DND-41 (cell line): ENCODE results near the gene PNMA1.
"Not testable (repeated sequence)": the region's sequence is repeated elsewhere in the genome, so short reads cannot be mapped to it uniquely, and the experiment has no call there.

Source experiments
- ATAC-seq: fragments of 200-7000 bp; cut with Tn5 transposase; 3 replicates; pipeline ENCODE4 v1.9.1; 2021; ENCODE audit warnings: low read depth; ENCODE audit not compliant: insufficient read depth
- DNase-seq: peaks from one replicate; pipeline ENCODE4 v3.0.0-alpha.2; 2020
- H2AFZ ChIP-seq: 2 replicates; pipeline ENCODE4 v1.6.0; 2012; ENCODE audit warnings: low read depth, low read length
- H3K27ac ChIP-seq: 2 replicates; pipeline ENCODE4 v1.5.1; 2012; ENCODE audit warnings: low read length, inconsistent platforms
- H3K27me3 ChIP-seq: fragments of 200-600 bp; sonication (generic); 2 replicates; pipeline ENCODE4 v1.6.0; 2012; ENCODE audit warnings: low read length, mild to moderate bottlenecking, inconsistent platforms; ENCODE audit not compliant: insufficient read depth, poor library complexity
- H3K36me3 ChIP-seq: 2 replicates; pipeline ENCODE4 v1.5.1; 2012; ENCODE audit warnings: low read length, inconsistent platforms; ENCODE audit not compliant: insufficient read depth
- H3K4me1 ChIP-seq: 2 replicates; pipeline ENCODE4 v1.5.1; 2012; ENCODE audit warnings: mild to moderate bottlenecking, low read length; ENCODE audit not compliant: insufficient read depth
- H3K4me2 ChIP-seq: 2 replicates; pipeline ENCODE4 v1.6.0; 2012; ENCODE audit warnings: mild to moderate bottlenecking, moderate library complexity, low read length, inconsistent platforms; ENCODE audit not compliant: insufficient read depth
- H3K4me3 ChIP-seq, 2 experiments: fragments of 200-600 bp in 1 of 2; shearing (Covaris generic) in 1 of 2; 2 replicates each; pipeline ENCODE4 v1.5.1; 2012 to 2016; ENCODE audit warnings: inconsistent platforms in 2 of 2, low read length in 2 of 2, mild to moderate bottlenecking in 2 of 2, low read depth in 1 of 2, moderate library complexity in 1 of 2
- H3K79me2 ChIP-seq: 2 replicates; pipeline ENCODE4 v1.6.0; 2012; ENCODE audit warnings: low read length, inconsistent platforms; ENCODE audit not compliant: insufficient read depth
- H3K9ac ChIP-seq: 2 replicates; pipeline ENCODE4 v1.6.0; 2012; ENCODE audit warnings: low read depth, mild to moderate bottlenecking, inconsistent platforms, low read length, moderate library complexity
- H3K9me3 ChIP-seq: 2 replicates; pipeline ENCODE4 v1.5.1; 2012; ENCODE audit warnings: low read length, moderate library complexity, mild to moderate bottlenecking, inconsistent platforms; ENCODE audit not compliant: insufficient read depth, severe bottlenecking
- H4K20me1 ChIP-seq: 2 replicates; pipeline ENCODE4 v1.6.0; 2012; ENCODE audit warnings: low read length; ENCODE audit not compliant: insufficient read depth
- CTCF ChIP-seq: IDR thresholded peaks from 2 replicates; pipeline ENCODE4 v1.5.1; 2012; ENCODE audit warnings: borderline replicate concordance, low read length, moderate library complexity, mild to moderate bottlenecking; ENCODE audit not compliant: poor library complexity, severe bottlenecking; ENCODE audit errors: extremely low read depth
- EZH2 ChIP-seq: IDR thresholded peaks from 3 replicates; pipeline ENCODE4 v1.6.1; 2012; ENCODE audit warnings: borderline replicate concordance, low read depth, mild to moderate bottlenecking, moderate library complexity, low read length, inconsistent platforms; ENCODE audit not compliant: severe bottlenecking

The PNMA1 gene

GRCh38 chr14:73712071-73712506 is 2.1 kb downstream of the PNMA1 start:
- Histone ChIP-seq H3K4me1 (peaks cover 32% of the 10 kb centered on the region), H4K20me1 (peaks cover 11% of the 10 kb centered on the region), H3K79me2 (peaks cover 27% of the 10 kb centered on the region), H3K27ac (peak overlapping the region; percentile 73), H3K9ac (peak overlapping the region; percentile 69), H2AFZ (peak overlapping the region; percentile 80; the same call in 1 of the 2 replicates), H3K4me3 (peak overlapping the region; percentile 42 to 77; a peak in 3 of 4 replicates), H3K27me3 (no peaks in the 10 kb centered on the region), H3K36me3 (peaks cover 10% of the 10 kb centered on the region), H3K9me3 (no peaks in the 10 kb centered on the region), H3K4me2 (peak overlapping the region; percentile 91)
- TF ChIP-seq CTCF (no peak), EZH2 (no peak)
- no peak for DNase-seq
- ATAC-seq = no peak

GRCh38 chr14:73710737-73711136 is 3.4 kb downstream of the PNMA1 start:
- ATAC-seq (no peak), DNase-seq (no peak)
- no peak overlapping the region for H3K4me2 ChIP-seq
- H4K20me1 ChIP-seq = peaks cover 11% of the 10 kb centered on the region
- no peaks in the 10 kb centered on the region for H3K9me3 ChIP-seq
- H3K9ac ChIP-seq = no peak overlapping the region
- no peak overlapping the region for H3K4me3 ChIP-seq
- H2AFZ ChIP-seq = no peak overlapping the region
- peaks cover 2% of the 10 kb centered on the region for H3K36me3 ChIP-seq
- peaks cover 27% of the 10 kb centered on the region for H3K79me2 ChIP-seq
- TF ChIP-seq CTCF (no peak), EZH2 (no peak)
- H3K4me1 ChIP-seq = peaks cover 32% of the 10 kb centered on the region
- H3K27me3 ChIP-seq = no peaks in the 10 kb centered on the region
- H3K27ac ChIP-seq = no peak overlapping the region

DNA sequence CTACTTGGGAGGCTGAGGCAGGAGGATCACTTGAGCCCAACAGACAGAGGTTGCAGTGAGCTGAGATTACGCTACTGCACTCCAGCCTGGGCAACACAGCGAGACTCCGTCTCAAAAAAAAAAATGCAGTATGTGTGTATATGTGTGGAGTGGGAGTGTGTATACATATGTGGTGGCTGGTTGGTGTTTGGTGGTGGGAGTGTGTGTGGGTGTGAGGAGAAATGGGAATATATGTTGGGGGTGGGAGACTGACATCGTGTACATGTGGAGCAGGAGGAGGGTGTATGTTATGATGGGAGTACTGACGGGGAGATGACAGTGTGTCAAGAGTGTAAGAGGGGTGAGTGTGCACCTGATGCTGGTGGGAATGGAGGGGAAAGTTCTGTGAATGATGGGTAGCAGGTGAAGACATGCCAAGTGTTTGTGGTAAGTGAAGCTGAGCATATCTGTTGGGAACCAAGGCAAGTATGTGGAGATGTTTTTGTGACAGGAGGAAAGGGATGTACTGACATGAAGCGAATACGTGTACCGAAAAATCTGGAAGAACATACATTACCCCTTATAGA is 4.2 kb downstream of the PNMA1 start:
- peaks cover 32% of the 10 kb centered on the region for H3K4me1 ChIP-seq
- H4K20me1 ChIP-seq = peaks cover 11% of the 10 kb centered on the region
- no peaks in the 10 kb centered on the region for H3K27me3 ChIP-seq
- H3K79me2 ChIP-seq = peaks cover 27% of the 10 kb centered on the region
- no peak for DNase-seq
- no peak for ATAC-seq
- H3K9ac ChIP-seq = no peak overlapping the region
- no peak overlapping the region for H3K4me2 ChIP-seq
- H2AFZ ChIP-seq = no peak overlapping the region
- no peaks in the 10 kb centered on the region for H3K9me3 ChIP-seq
- H3K36me3 ChIP-seq = no peaks in the 10 kb centered on the region; the same call in 1 of the 2 replicates
- no peak overlapping the region for H3K27ac ChIP-seq
- TF ChIP-seq EZH2 (no peak), CTCF (no peak)
- no peak overlapping the region for H3K4me3 ChIP-seq

DNA sequence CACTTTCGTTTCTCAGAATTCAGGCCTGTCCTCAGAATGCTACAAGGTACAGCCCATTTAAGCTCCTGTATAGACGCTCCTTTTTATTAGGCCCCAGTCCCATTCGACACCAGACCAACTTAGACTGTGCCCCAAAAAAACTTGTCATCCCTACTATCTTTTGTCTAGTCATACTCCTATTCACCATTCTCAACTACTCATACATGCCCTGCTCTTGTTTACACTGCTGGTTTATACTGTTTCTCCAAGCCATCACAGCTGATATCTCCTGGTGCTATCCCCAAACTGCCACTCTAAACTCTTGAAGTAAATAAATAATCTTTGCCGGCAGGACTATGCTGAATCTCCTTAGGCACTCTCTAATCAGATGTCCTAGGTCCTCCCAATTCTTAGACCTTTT is 6.1 kb downstream of the PNMA1 start:
- not testable (repeated sequence) for H3K27me3 ChIP-seq, H2AFZ ChIP-seq, H3K4me2 ChIP-seq, H3K9ac ChIP-seq, H3K9me3 ChIP-seq, H3K27ac ChIP-seq, DNase-seq, H3K4me3 ChIP-seq, H3K36me3 ChIP-seq, ATAC-seq
- Histone ChIP-seq H3K4me1 (peaks cover 18% of the 10 kb centered on the region), H4K20me1 (peaks cover 10% of the 10 kb centered on the region), H3K79me2 (peaks cover 17% of the 10 kb centered on the region)
